ENCODE data around the gene MYL3. TPM values are rescaled to one million over a fixed set of nuclear protein-coding genes. Genes with fewer than 3 reads are reported as not detected.

MYL3 gene
- total RNA-seq, 1 donor from 2014 or later: not detected

- no peak overlapping the region for H3K4me3 Mint-ChIP-seq
- ChIA-PET CTCF (interaction anchor here (1.1 to 2.5 kb wide), 5 partner anchors 11 to 457 kb away, joined by 3 to 11 read pairs (median 4); partner anchors contain the start of gene PTH1R), POLR2A (interaction anchor here (0.8 kb wide), 1 partner anchor 119 kb away, joined by 3 read pairs; no protein-coding TSS in a partner anchor)
- DNase-seq: no peak
- intact Hi-C loops (cut with micrococcal nuclease): loop anchor here (1.0 to 2.0 kb wide), 6 partner anchors 29 to 505 kb away; no protein-coding TSS in a partner anchor
- H3K4me1 Mint-ChIP-seq: no peaks in the 10 kb centered on the region
- no peak for ATAC-seq (ENCODE audit: low read depth)
- peaks cover 7% of the 10 kb centered on the region for H3K27me3 Mint-ChIP-seq
- no peaks in the 10 kb centered on the region for H3K9me3 Mint-ChIP-seq
- H3K27ac Mint-ChIP-seq: no peak overlapping the region
- H3K36me3 Mint-ChIP-seq (ENCODE audit: low read depth): no peaks in the 10 kb centered on the region
- no peak for TF ChIP-seq CTCF (IDR thresholded peaks at IDR 0.05)
These were observed 2.9 kb upstream of the MYL3 start for GRCh38 chr3:46866032-46866595.

- no peak overlapping the region for H3K27ac Mint-ChIP-seq
- H3K36me3 Mint-ChIP-seq (ENCODE audit: low read depth): no peaks in the 10 kb centered on the region
- peaks cover 3% of the 10 kb centered on the region for H3K27me3 Mint-ChIP-seq
- H3K9me3 Mint-ChIP-seq: no peaks in the 10 kb centered on the region
- CTCF ChIA-PET: interaction anchor here (1.1 to 2.5 kb wide), 2 partner anchors 30 to 134 kb away, joined by 4 to 11 read pairs; no protein-coding TSS in a partner anchor
- POLR2A ChIA-PET: interaction anchor here (0.8 kb wide), 1 partner anchor 119 kb away, joined by 3 read pairs; no protein-coding TSS in a partner anchor
- ATAC-seq (ENCODE audit: low read depth): no peak
- DNase-seq: no peak
- H3K4me3 Mint-ChIP-seq: no peak overlapping the region
- no peak for TF ChIP-seq CTCF (IDR thresholded peaks at IDR 0.05)
- H3K4me1 Mint-ChIP-seq: no peaks in the 10 kb centered on the region
- intact Hi-C loops (cut with micrococcal nuclease): no loop called here
These were observed 2.3 kb upstream of the MYL3 start for GRCh38 chr3:46865546-46865945.

- no peak for DNase-seq
- no peaks in the 10 kb centered on the region for H3K4me1 Mint-ChIP-seq
These were observed 1.8 kb upstream of the MYL3 start for GRCh38 chr3:46865031-46865507.

GRCh38 chr3:46864061-46864881 is 1.0 kb upstream of the MYL3 start:
- H3K27me3 Mint-ChIP-seq: peaks cover 3% of the 10 kb centered on the region
- ATAC-seq (ENCODE audit: low read depth) (no peak), DNase-seq (no peak)
- ChIA-PET CTCF (no interaction called here), POLR2A (no interaction called here)
- H3K4me3 Mint-ChIP-seq: no peak overlapping the region
- TF ChIP-seq CTCF (IDR thresholded peaks at IDR 0.05): no peak
- H3K9me3 Mint-ChIP-seq: no peaks in the 10 kb centered on the region
- H3K36me3 Mint-ChIP-seq (ENCODE audit: low read depth): no peaks in the 10 kb centered on the region
- intact Hi-C loops (cut with micrococcal nuclease): no loop called here
- no peaks in the 10 kb centered on the region for H3K4me1 Mint-ChIP-seq
- no peak overlapping the region for H3K27ac Mint-ChIP-seq

More at GRCh38 chr3:46865031-46865507, 1.8 kb upstream of the MYL3 start:
- CTCF ChIA-PET: no interaction called here
- ATAC-seq (ENCODE audit: low read depth): no peak
- TF ChIP-seq CTCF (IDR thresholded peaks at IDR 0.05): no peak
- no peak overlapping the region for H3K27ac Mint-ChIP-seq
- POLR2A ChIA-PET: interaction anchor here (0.8 kb wide), 1 partner anchor 120 kb away, joined by 3 read pairs; no protein-coding TSS in a partner anchor
- H3K4me3 Mint-ChIP-seq: no peak overlapping the region
- H3K9me3 Mint-ChIP-seq: no peaks in the 10 kb centered on the region
- peaks cover 3% of the 10 kb centered on the region for H3K27me3 Mint-ChIP-seq
- intact Hi-C loops (cut with micrococcal nuclease): no loop called here
- no peaks in the 10 kb centered on the region for H3K36me3 Mint-ChIP-seq (ENCODE audit: low read depth)
